LHCN-M2 (cell line): ENCODE measurements around the gene MCM3AP. TPM values are rescaled to one million over a fixed set of nuclear protein-coding genes. Genes with fewer than 3 reads are reported as not detected.

ENCODE experiments used
- DNase-seq: peaks from one replicate; pipeline ENCODE4 v3.0.0-alpha.2; 2012; ENCODE audit warnings: low read depth
- total RNA-seq: library from RNA; depleted of rRNA; stranded (reverse); fragments of >200 nt; gene quantifications from 2 replicates; pipeline ENCODE4 v1.2.3, GENCODE V29; 2014

Gene MCM3AP
- total RNA-seq, 1 experiment from 2014 or later, result 81.1 TPM

DNA sequence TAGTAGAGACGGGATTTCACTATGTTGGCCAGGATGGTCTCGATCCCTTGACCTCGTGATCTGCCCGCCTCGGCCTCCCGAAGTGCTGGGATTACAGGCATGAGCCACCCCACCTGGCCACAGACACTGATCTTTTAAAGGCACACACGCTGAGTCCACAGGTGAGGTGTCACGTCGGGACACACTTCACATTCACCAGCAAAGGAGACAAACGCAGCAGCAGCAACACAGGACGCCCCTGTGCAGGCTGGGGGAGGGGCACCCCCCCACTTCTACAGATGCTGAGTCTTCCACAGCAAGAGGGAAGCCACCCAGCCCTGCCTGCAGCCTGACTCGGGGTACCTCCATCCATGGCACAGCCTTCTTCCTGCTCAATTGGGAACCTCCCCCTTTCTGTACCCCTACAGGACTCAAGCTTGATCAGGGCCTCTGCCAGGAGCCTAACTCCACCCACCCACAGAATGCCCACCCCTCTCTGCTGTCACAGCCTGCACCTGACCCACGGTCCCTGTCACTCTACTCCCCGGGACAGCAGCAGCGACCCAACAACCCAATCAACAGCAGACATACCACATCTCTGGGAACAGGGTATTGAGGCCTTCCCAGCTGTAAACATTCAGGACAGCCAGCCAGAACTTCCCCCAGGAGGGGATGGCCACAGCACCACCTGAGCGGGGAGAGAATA lies 66.4 kb downstream of the MCM3AP start:
- no peak for DNase-seq

DNA sequence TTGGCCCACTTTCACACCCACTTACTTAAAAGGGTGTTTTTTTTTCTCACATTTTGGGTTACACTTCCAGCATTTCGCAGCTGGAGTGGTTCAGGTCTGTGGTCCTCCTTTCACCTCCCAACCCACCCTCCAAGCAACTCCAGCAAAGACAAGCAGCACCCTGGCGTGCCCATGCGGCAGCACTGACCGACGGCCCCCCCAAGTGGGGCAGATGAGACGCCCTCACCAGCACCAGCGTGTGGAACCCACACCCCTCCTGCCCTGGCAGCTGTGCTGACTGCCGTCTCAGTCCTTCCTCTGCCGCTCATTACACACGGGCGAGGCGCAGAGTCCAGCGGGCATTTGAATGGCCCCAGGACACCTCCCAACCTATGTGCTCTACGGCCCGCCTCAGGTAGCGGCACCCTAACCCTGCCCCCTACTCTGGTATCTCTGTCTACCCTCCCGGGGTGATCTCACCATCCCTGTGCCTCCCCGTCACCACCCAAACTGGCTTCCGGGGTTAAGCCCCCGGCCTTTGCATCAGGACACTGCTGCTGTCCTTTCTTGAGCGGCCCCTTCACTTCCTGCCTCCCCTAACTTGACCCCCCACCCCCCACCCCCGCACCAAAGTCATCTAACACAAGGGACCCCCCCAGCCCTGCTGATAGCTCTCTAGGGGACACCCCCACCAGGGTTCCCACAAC lies 67.8 kb downstream of the MCM3AP start:
- DNase-seq, result no peak

DNA sequence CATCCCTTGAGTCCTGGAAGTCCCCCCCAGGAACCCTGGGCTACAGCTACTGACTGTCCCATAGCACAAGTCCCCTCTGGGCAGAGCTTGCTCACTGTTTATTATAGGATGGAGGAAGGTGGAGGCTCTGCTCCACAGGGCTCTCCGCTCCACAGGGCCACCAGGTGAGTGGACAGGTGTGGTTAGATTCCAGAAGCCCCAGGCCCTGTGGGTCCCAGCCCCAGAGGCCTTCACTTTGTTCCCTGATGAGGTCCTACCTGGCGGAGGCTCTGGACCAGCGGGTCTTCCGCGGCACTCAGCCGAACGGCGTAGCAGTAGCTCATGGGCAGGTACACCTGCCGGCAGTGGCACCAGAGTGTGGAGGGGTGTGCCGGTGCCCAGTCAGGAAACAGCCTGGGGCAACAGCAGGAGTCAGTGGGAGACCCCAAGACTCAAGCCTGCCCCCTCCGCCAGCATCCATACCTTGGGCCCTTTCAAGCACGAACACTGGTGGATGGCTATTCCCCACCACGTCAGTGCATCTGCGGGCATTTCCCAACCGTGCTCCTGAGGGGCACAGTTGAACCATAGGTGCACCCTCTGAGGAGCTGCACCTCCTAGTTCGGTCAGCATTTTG lies 69.2 kb downstream of the MCM3AP start:
- no peak for DNase-seq

GRCh38 chr21:46215436-46216131 lies 69.8 kb downstream of the MCM3AP start:
- no peak for DNase-seq

DNA sequence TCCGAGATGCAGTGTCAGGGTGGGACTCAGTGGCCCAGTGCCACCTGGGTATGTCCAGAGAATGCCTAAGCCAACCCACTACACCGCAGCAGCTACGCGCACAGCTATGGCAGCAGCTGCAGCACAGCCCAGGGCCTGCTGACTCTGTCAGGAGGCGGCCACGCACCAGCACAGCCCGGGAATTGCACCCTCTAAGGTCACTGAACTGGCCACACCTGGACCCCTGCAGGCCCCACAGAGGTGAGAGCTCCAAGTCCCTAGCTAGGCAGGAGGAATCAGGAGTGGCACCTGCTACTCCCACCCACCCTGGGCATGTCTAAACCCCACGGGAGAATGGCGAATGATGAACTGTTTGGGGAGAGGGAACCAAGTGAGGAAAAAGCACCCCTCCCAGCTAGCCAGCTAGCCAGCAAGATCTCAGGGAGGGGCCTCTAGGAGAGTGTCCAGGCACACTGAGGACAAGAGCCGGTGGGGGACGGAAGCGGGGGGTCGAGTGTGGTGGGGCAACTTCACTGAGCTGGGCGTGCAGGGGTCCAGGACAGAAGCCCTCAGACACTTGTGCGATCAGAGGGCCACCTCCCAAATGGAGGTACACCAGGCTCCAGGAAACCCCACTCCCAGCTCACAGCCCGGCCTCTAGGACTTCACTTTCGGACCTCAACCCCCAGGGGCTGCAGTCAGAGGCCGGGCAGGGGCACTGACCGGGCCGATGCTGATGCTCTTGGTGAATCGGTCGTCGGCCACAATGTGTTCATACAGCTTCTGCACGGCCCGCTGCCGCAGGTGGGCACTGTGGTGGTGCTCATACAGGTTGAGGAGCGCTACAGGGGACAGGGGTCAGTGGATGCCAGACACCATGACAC lies 70.7 kb downstream of the MCM3AP start:
- DNase-seq, result no peak

GRCh38 chr21:46213620-46214286 lies 71.7 kb downstream of the MCM3AP start:
- no peak for DNase-seq

DNA sequence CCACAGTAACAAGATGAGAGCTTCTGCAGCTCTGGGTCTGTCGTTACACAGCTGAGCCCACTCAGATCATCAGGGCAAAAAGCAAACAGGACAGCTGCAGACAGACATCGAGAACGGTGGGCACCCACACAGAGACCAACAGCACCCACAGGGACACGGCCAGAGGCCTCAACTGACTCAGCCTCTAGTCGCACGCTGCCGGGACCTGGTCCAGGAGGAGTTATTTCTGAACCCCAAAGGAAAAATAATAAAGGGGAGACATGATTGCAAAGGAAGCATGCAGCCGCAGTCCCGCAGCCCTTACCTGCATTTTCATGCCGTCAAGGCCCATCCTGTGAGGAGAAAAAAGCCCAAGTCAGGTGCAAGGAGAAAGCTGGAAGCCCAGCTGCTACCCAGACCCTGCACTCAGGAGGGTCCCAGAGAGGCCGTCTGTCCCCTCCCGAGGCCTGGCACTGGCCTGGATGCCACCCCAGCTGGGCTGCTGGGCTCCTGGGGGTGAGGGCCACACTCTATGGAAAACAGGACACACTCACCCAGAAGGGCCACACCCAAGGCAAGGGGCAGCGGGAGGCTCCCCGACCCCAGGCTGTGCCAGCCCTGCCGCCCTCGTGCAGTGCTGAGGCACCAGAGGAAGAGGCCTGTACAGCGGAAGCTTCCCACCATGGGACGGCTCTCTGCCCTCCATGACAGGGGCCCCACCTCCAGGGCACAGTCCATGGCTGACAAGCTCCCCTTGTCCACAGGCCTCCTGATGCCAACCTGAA lies 72.5 kb downstream of the MCM3AP start:
- no peak for DNase-seq

- DNase-seq, result no peak
Measured at GRCh38 chr21:46211786-46212720, 73.4 kb downstream of the MCM3AP start.

- DNase-seq, result no peak
Measured at GRCh38 chr21:46211376-46211775, 74.0 kb downstream of the MCM3AP start.

GRCh38 chr21:46210378-46211136 lies 74.9 kb downstream of the MCM3AP start:
- DNase-seq, result no peak

DNA sequence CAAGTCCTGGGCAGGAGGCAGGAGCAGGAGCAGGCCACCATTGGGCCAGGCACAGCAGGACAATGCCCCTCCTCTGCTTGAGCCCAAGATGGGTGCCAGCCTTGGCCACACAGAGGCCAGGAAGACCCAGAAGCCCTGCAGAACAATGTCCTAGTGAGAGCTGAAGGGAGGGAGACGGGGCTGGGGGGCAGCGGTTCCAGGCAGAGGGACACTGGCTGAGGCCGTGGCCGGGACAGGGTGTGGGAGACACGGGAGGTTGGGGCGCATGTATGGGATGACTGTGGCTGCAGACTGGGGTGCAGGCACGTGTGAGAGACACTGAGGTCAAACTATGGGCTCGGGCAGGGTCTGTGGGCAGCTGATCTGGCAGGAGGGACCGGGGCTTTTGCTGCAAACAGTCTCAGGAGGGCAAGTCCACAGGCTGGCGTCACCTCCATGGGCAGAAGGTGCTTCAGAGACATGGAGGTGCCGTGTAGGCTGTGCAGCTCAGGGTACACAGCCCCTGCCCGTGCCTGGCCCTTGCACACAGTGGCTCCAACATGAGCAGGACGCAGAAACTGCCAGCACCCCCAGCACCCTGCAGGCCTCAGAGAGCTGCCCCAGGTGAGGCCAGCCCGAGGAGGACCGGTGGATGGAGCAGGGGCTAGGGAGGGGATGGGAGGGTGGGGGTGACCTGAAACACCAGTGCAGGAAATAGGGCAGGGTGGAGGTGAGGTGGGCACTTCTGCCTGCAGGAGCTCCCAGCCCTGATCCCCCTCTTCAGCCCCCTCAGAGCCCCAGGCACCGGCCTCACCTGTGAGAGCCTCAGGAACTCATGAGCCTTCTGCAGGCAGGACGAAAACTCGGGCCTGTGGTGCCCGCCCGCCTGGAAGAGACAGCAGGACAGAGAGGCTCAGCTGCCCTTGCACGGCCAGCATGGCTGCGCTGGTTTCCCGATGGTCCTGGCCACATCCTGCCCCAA lies 76.4 kb downstream of the MCM3AP start:
- no peak for DNase-seq

DNA sequence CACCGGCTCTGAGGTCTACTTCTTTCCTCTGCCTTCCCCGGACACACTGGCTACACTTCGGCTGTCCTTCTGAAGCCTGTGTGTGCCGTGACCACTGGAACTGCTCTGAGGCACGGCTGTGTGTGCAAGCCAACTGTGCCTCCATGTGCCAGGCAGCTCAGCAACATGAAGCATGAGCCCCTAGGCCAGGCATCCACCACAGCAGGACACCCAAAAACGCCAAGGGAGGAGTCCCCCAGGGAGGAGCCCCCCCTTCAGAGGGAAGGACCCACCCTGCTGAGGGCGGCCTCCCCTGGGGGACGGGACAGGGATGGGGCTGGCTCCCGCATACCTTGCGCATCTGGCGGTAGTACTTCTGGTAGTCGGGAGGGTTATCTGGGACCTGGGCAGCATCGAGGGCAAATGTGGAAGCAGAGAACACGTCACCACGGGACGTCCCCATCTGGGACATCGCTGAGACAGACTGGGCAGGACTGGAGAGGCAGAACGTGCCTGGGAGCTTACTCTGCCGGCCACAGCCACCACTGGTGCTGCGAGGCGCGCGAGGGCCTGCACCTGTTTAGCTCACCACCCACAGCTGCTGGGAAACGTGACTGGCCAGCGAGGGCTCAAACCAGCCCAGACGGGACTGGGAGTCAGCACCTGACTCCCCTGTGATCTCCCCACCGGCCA lies 77.4 kb downstream of the MCM3AP start:
- no peak for DNase-seq

DNA sequence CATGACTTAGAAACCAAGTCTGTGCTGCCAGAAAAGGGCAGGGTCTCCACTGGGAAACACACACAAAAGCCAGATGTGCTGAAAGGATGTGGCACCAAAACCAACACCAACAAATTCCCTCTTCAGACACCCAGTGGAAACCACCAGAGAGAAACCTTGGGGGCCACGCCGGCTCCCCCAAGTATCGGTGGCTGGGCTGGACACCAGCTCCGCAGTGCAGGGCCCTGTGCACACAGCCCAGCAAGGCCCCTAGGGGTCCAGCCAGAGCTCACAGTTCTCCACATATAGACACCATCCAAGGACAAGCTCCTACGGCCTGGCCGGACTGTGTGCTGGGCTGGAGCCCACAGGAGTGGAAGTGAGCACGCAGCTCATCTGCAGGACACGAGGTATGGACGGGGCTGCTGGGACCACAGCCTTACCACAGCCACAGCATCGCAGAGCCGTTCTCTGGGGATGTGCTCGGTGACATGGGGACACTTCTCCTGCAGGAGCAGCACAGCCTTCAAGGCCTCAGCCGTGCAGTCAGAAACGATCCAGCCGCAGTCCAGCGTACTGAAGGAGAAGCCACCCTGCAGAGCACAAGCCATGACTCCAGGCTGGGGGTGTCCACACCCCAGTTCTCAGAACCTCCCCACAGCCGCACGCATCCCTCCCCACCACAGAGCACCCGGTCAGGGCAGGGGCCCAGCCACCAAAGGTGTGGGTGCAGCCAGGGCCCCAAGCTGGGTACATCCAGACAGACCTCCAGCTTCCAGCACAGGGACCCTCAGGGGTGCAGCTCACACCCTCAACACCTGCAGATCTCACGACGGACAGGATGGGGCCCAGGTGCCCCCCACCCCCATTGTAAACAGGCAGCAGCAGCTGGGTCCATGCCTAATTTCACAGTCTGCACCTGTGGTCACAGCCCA lies 78.1 kb downstream of the MCM3AP start:
- DNase-seq, result no peak

DNA sequence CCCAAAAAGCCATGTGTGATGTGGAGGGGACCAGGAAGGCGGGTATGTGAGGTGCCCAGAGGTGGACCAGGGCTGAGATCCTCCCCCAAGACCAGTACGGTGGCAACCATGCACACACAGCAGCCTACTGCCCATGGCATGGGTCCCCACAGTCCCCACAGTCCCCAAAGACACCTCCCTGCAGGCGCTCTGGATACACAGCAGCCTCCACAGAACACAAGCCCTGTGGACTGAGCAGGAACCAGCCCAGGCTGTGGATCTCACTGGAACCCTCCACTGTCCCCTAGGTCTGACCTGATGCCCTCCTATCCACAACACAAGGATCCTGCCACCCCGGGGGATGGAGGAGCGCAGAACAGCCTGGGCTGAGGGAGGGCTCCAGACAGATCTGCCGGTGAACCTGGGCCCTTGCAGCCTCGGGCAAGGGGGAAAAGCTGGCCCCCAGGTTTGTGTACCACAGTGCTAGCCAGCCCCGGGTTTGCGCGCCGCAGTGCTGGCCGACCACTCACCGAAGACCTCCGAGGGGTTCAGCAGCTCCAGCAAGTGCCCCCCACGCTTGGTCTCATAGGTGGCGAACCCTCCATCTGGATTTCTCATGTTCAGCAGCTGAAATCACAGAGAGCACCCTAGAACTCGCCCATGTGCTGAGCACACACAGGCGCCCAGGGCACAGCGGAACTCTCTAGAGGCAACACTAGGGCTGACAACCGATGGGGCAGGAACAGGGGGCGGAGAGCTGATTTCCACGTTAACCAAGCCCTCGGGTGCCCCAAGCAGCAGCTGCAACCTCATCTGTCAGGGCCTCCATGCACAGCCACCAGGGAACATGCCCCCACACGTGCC lies 79.0 kb downstream of the MCM3AP start:
- DNase-seq, result no peak
